Measurements from ENCODE around the gene AKAP13.

AKAP13 gene

GRCh38 chr15:85688711-85689110 is 308.3 kb downstream of the AKAP13 start:
- DNase-seq = no peak

GRCh38 chr15:85689729-85690128 is 309.3 kb downstream of the AKAP13 start:
- DNase-seq = no peak

GRCh38 chr15:85690561-85691231 is 310.3 kb downstream of the AKAP13 start:
- no peak for DNase-seq

GRCh38 chr15:85691350-85692240 is 311.2 kb downstream of the AKAP13 start:
- no peak for DNase-seq

- DNase-seq = no peak
Measured at GRCh38 chr15:85692321-85692720, 311.9 kb downstream of the AKAP13 start.

GRCh38 chr15:85692873-85693272 is 312.5 kb downstream of the AKAP13 start:
- DNase-seq = peak; percentile 60

GRCh38 chr15:85693277-85693676 is 312.9 kb downstream of the AKAP13 start:
- no peak for DNase-seq

GRCh38 chr15:85694091-85694490 is 313.7 kb downstream of the AKAP13 start:
- DNase-seq = no peak

GRCh38 chr15:85700767-85701166 is 320.4 kb downstream of the AKAP13 start:
- DNase-seq = no peak

- DNase-seq = no peak
Measured at GRCh38 chr15:85702321-85703101, 322.1 kb downstream of the AKAP13 start.

- no peak for DNase-seq
Measured at GRCh38 chr15:85704066-85704465, 323.7 kb downstream of the AKAP13 start.

GRCh38 chr15:85704720-85705429 is 324.5 kb downstream of the AKAP13 start:
- no peak for DNase-seq

GRCh38 chr15:85706779-85707518 is 326.5 kb downstream of the AKAP13 start:
- DNase-seq = no peak

GRCh38 chr15:85707519-85708338 is 327.3 kb downstream of the AKAP13 start:
- DNase-seq = peak; percentile 76

- no peak for DNase-seq
Measured at GRCh38 chr15:85708402-85708941, 328.1 kb downstream of the AKAP13 start.

GRCh38 chr15:85709250-85709649 is 328.8 kb downstream of the AKAP13 start:
- no peak for DNase-seq

GRCh38 chr15:85710340-85710842 is 330.0 kb downstream of the AKAP13 start:
- DNase-seq = no peak

GRCh38 chr15:85711580-85712192 is 331.3 kb downstream of the AKAP13 start:
- DNase-seq = no peak

- no peak for DNase-seq
Measured at GRCh38 chr15:85716261-85716660, 335.9 kb downstream of the AKAP13 start.

GRCh38 chr15:85717212-85717611 is 336.8 kb downstream of the AKAP13 start:
- no peak for DNase-seq
